GM18868 (cell line): ENCODE measurements around the gene NPLOC4.
"Not testable (repeated sequence)": the region's sequence is repeated elsewhere in the genome, so short reads cannot be mapped to it uniquely, and the experiment has no call there.

Source experiments
- ATAC-seq: cut with Tn5 transposase; IDR thresholded peaks from one replicate; pipeline ENCODE4 v1.9.1; 2021; ENCODE audit warnings: mild to moderate bottlenecking, moderate library complexity; ENCODE audit not compliant: unreplicated experiment

NPLOC4 gene

GRCh38 chr17:81535480-81536298, 101.2 kb downstream of the NPLOC4 start:
- ATAC-seq: no peak

- no peak for ATAC-seq
Measured at GRCh38 chr17:81535007-81535328, 101.9 kb downstream of the NPLOC4 start.

- ATAC-seq: no peak
Measured at GRCh38 chr17:81534157-81535006, 102.5 kb downstream of the NPLOC4 start.

GRCh38 chr17:81533339-81534141, 103.4 kb downstream of the NPLOC4 start:
- no peak for ATAC-seq

GRCh38 chr17:81532490-81533287, 104.2 kb downstream of the NPLOC4 start:
- no peak for ATAC-seq

GRCh38 chr17:81531998-81532404, 104.9 kb downstream of the NPLOC4 start:
- not testable (repeated sequence) for ATAC-seq

- not testable (repeated sequence) for ATAC-seq
Measured at GRCh38 chr17:81531013-81531412, 105.9 kb downstream of the NPLOC4 start.

GRCh38 chr17:81529437-81529803, 107.5 kb downstream of the NPLOC4 start:
- ATAC-seq: no peak

- ATAC-seq: no peak
Measured at GRCh38 chr17:81528651-81529436, 108.1 kb downstream of the NPLOC4 start.

GRCh38 chr17:81528384-81528650, 108.6 kb downstream of the NPLOC4 start:
- no peak for ATAC-seq

- no peak for ATAC-seq
Measured at GRCh38 chr17:81527591-81528383, 109.1 kb downstream of the NPLOC4 start, which contains the start of gene FSCN2. TSS of gene FSCN2 (plus strand) at chr17:81528377. CDS start at chr17:81528532, 155 bp downstream.

GRCh38 chr17:81526662-81527571, 110.0 kb downstream of the NPLOC4 start:
- no peak for ATAC-seq

- ATAC-seq: no peak
Measured at GRCh38 chr17:81524865-81525159, 112.1 kb downstream of the NPLOC4 start.

- ATAC-seq: no peak
Measured at GRCh38 chr17:81524039-81524864, 112.7 kb downstream of the NPLOC4 start.

- no peak for ATAC-seq
Measured at GRCh38 chr17:81523402-81524038, 113.4 kb downstream of the NPLOC4 start.

GRCh38 chr17:81522491-81523401, 114.2 kb downstream of the NPLOC4 start:
- ATAC-seq: no peak
